H9 (cell line): ENCODE data around the gene ANK2. TPM values are rescaled to one million over a fixed set of nuclear protein-coding genes. Genes with fewer than 3 reads are reported as not detected.

Experiments used
- DNase-seq: peaks from one replicate; pipeline ENCODE4 v3.0.0-alpha.2; 2017
- H2AFZ ChIP-seq: one replicate; pipeline ENCODE4 v1.6.1; 2013; ENCODE audit warnings: mild to moderate bottlenecking, low read length, control low read depth, moderate library complexity
- H2AK5ac ChIP-seq: 2 replicates; pipeline ENCODE4 v1.6.1; 2013; ENCODE audit warnings: low read length, control low read depth, mixed read lengths; ENCODE audit not compliant: insufficient read length
- H2BK120ac ChIP-seq: one replicate; pipeline ENCODE4 v1.6.1; 2013; ENCODE audit warnings: low read depth, mild to moderate bottlenecking, low read length, control low read depth, inconsistent platforms; ENCODE audit not compliant: poor library complexity, severe bottlenecking
- H2BK12ac ChIP-seq: 2 replicates; pipeline ENCODE4 v1.6.1; 2013; ENCODE audit warnings: low read length, control low read depth, mixed read lengths, low read depth; ENCODE audit not compliant: insufficient read length
- H2BK15ac ChIP-seq: 2 replicates; pipeline ENCODE4 v1.6.1; 2013; ENCODE audit warnings: low read depth, low read length, control low read depth
- H2BK20ac ChIP-seq: one replicate; pipeline ENCODE4 v1.6.1; 2013; ENCODE audit warnings: low read depth, mild to moderate bottlenecking, low read length, control low read depth, inconsistent platforms; ENCODE audit not compliant: poor library complexity, severe bottlenecking
- H2BK5ac ChIP-seq: 2 replicates; pipeline ENCODE4 v1.6.1; 2013; ENCODE audit warnings: low read length, control low read depth, mixed read lengths; ENCODE audit not compliant: insufficient read length
- H3K14ac ChIP-seq: 2 replicates; pipeline ENCODE4 v1.6.1; 2013; ENCODE audit warnings: low read length, control low read depth; ENCODE audit not compliant: insufficient read depth
- H3K18ac ChIP-seq: 2 replicates; pipeline ENCODE4 v1.6.1; 2013; ENCODE audit warnings: low read depth, mild to moderate bottlenecking, mixed read lengths, low read length, control low read depth; ENCODE audit not compliant: insufficient read length
- H3K23ac ChIP-seq: 2 replicates; pipeline ENCODE4 v1.6.1; 2013; ENCODE audit warnings: low read length, control low read depth, mixed read lengths, low read depth; ENCODE audit not compliant: insufficient read length
- H3K23me2 ChIP-seq: 2 replicates; pipeline ENCODE4 v1.6.1; 2013; ENCODE audit warnings: low read depth, mild to moderate bottlenecking, mixed read lengths, low read length, control low read depth; ENCODE audit not compliant: insufficient read length, poor library complexity, severe bottlenecking
- H3K27ac ChIP-seq: 2 replicates; pipeline ENCODE4 v1.5.1; 2013; ENCODE audit warnings: low read length, control low read depth, mixed read lengths, low read depth; ENCODE audit not compliant: insufficient read length
- H3K27me3 ChIP-seq: 2 replicates; pipeline ENCODE4 v1.6.1; 2013; ENCODE audit warnings: low read length, control low read depth, inconsistent platforms; ENCODE audit not compliant: insufficient read depth
- H3K4ac ChIP-seq: 2 replicates; pipeline ENCODE4 v1.6.1; 2013; ENCODE audit warnings: low read depth, mild to moderate bottlenecking, control low read depth, inconsistent platforms, low read length, moderate library complexity
- H3K4me1 ChIP-seq: 2 replicates; pipeline ENCODE4 v1.6.1; 2013; ENCODE audit warnings: low read length, control low read depth, inconsistent platforms; ENCODE audit not compliant: insufficient read depth
- H3K4me2 ChIP-seq: 2 replicates; pipeline ENCODE4 v1.6.1; 2013; ENCODE audit warnings: low read length, control low read depth, mixed read lengths; ENCODE audit not compliant: insufficient read length, insufficient read depth
- H3K56ac ChIP-seq: 2 replicates; pipeline ENCODE4 v1.6.1; 2013; ENCODE audit warnings: low read depth, mild to moderate bottlenecking, mixed read lengths, low read length, control low read depth; ENCODE audit not compliant: insufficient read length
- H3K79me1 ChIP-seq: 2 replicates; pipeline ENCODE4 v1.6.1; 2013; ENCODE audit warnings: low read depth, mild to moderate bottlenecking, moderate library complexity, low read length, control low read depth, inconsistent platforms; ENCODE audit not compliant: insufficient read depth, poor library complexity, severe bottlenecking
- H3K79me2 ChIP-seq: 2 replicates; pipeline ENCODE4 v1.6.1; 2013; ENCODE audit warnings: low read length, control low read depth, inconsistent platforms; ENCODE audit not compliant: insufficient read depth
- H3K9ac ChIP-seq: 2 replicates; pipeline ENCODE4 v1.6.1; 2013; ENCODE audit warnings: low read length, control low read depth, mixed read lengths; ENCODE audit not compliant: insufficient read length; ENCODE audit errors: extremely low read depth
- H3K9me3 ChIP-seq: one replicate; pipeline ENCODE4 v1.6.1; 2013; ENCODE audit warnings: low read depth, low read length, inconsistent platforms; ENCODE audit not compliant: control insufficient read depth
- H3T11ph ChIP-seq: one replicate; pipeline ENCODE4 v1.6.1; 2013; ENCODE audit warnings: mild to moderate bottlenecking, low read length, control low read depth, inconsistent platforms
- H4K20me1 ChIP-seq: one replicate; pipeline ENCODE4 v1.6.1; 2013; ENCODE audit not compliant: control insufficient read depth, insufficient read length, insufficient read depth
- H4K5ac ChIP-seq: 2 replicates; pipeline ENCODE4 v1.6.1; 2013; ENCODE audit warnings: low read depth, mild to moderate bottlenecking, mixed read lengths, low read length, control low read depth; ENCODE audit not compliant: insufficient read length
- H4K8ac ChIP-seq: replicated peaks from 2 replicates; pipeline ENCODE4 v1.6.1; 2013; ENCODE audit warnings: low read length, control low read depth, mixed read lengths, low read depth; ENCODE audit not compliant: insufficient read length
- H4K91ac ChIP-seq: 2 replicates; pipeline ENCODE4 v1.6.1; 2013; ENCODE audit warnings: low read depth, mild to moderate bottlenecking, moderate library complexity, mixed read lengths, low read length, control low read depth; ENCODE audit not compliant: insufficient read length
- H3K27ac Mint-ChIP-seq, 3 experiments: 2 replicates in 2 of 3; 3 replicates in 1 of 3; pipeline ENCODE4 v1.8.0; 2020 to 2021; ENCODE audit warnings: mixed read lengths in 3 of 3, mild to moderate bottlenecking in 1 of 3, moderate library complexity in 1 of 3
- H3K27me3 Mint-ChIP-seq: 2 replicates; pipeline ENCODE4 v1.8.0; 2021; ENCODE audit warnings: low read depth, mild to moderate bottlenecking, moderate library complexity, mixed read lengths
- H3K36me3 Mint-ChIP-seq, 3 experiments: 2 replicates in 2 of 3; 3 replicates in 1 of 3; pipeline ENCODE4 v1.8.0; 2020 to 2021; ENCODE audit warnings: low read depth in 3 of 3, mixed read lengths in 3 of 3; ENCODE audit not compliant: insufficient read depth in 1 of 3
- H3K4me1 Mint-ChIP-seq, 2 experiments: 2 replicates each; pipeline ENCODE4 v1.8.0; 2020; ENCODE audit warnings: mixed read lengths in 2 of 2
- H3K4me3 Mint-ChIP-seq, 2 experiments: 2 replicates in 1 of 2; 3 replicates in 1 of 2; pipeline ENCODE4 v1.8.0; 2020 to 2021; ENCODE audit warnings: mild to moderate bottlenecking in 2 of 2, mixed read lengths in 2 of 2, moderate library complexity in 1 of 2
- H3K9me3 Mint-ChIP-seq, 2 experiments: 2 replicates in 1 of 2; 3 replicates in 1 of 2; pipeline ENCODE4 v1.8.0; 2020; ENCODE audit warnings: mild to moderate bottlenecking in 2 of 2, mixed read lengths in 2 of 2, moderate library complexity in 1 of 2
- WGBS: extraction: QIAGEN DNeasy Blood & Tissue Kit; methylation state at CpG from one replicate; pipeline ENCODE4 v1.1.7; 2013; ENCODE audit warnings: missing lambda C conversion rate, low lambda C conversion rate, mixed read lengths; ENCODE audit not compliant: insufficient read length; ENCODE audit errors: extremely low coverage; 5-methylcytosine and 5-hydroxymethylcytosine counted together
- total RNA-seq: library from RNA; stranded (reverse); gene quantifications from 2 replicates; pipeline ENCODE4 v1.2.1, GENCODE V29; 2021
- TF ChIP-seq, protein P1 (sequence below): fragments of 200-600 bp; sonication (generic); conservative IDR thresholded peaks from 3 replicates; pipeline ENCODE4 v1.8.0; 2021; ENCODE audit warnings: antibody characterized with exemption, mild to moderate bottlenecking

The ANK2 gene
- total RNA-seq, 1 experiment from 2014 or later, result 36.8 TPM

- Histone ChIP-seq H2BK12ac (no peak overlapping the region), H3K23ac (no peak overlapping the region), H2BK120ac (no peak overlapping the region), H3K79me1 (no peaks in the 10 kb centered on the region), H4K8ac (no peak overlapping the region), H3K4me1 (no peaks in the 10 kb centered on the region), H3K9me3 (peaks cover 5% of the 10 kb centered on the region), H4K20me1 (no peaks in the 10 kb centered on the region), H3K9ac (no peak overlapping the region), H3K18ac (no peak overlapping the region), H3K4me2 (no peak overlapping the region), H3K79me2 (no peaks in the 10 kb centered on the region), H3K56ac (no peak overlapping the region), H2AFZ (no peak overlapping the region), H2BK5ac (no peak overlapping the region), H4K91ac (no peak overlapping the region), H3K23me2 (no peaks in the 10 kb centered on the region), H4K5ac (no peak overlapping the region), H3K4ac (no peak overlapping the region), H3K27me3 (no peaks in the 10 kb centered on the region), H2AK5ac (no peak overlapping the region), H3T11ph (no peak overlapping the region), H3K27ac (no peak overlapping the region), H3K14ac (no peak overlapping the region), H2BK20ac (no peak overlapping the region), H2BK15ac (no peak overlapping the region)
- H3K9me3 Mint-ChIP-seq, result peaks cover 8 to 12% of the 10 kb centered on the region in 2 experiments
- H3K27me3 Mint-ChIP-seq, result no peaks in the 10 kb centered on the region
- H3K4me1 Mint-ChIP-seq, result peaks cover 22 to 33% of the 10 kb centered on the region in 2 experiments
- no peak overlapping the region for H3K27ac Mint-ChIP-seq
- WGBS, result no CpG with 5 or more reads among the region's 5 CpGs
- H3K36me3 Mint-ChIP-seq, result peaks cover 8 to 50% (median 25%) of the 10 kb centered on the region in 3 experiments
- DNase-seq, result no peak
- no peak overlapping the region for H3K4me3 Mint-ChIP-seq
- TF ChIP-seq, protein P1, sequence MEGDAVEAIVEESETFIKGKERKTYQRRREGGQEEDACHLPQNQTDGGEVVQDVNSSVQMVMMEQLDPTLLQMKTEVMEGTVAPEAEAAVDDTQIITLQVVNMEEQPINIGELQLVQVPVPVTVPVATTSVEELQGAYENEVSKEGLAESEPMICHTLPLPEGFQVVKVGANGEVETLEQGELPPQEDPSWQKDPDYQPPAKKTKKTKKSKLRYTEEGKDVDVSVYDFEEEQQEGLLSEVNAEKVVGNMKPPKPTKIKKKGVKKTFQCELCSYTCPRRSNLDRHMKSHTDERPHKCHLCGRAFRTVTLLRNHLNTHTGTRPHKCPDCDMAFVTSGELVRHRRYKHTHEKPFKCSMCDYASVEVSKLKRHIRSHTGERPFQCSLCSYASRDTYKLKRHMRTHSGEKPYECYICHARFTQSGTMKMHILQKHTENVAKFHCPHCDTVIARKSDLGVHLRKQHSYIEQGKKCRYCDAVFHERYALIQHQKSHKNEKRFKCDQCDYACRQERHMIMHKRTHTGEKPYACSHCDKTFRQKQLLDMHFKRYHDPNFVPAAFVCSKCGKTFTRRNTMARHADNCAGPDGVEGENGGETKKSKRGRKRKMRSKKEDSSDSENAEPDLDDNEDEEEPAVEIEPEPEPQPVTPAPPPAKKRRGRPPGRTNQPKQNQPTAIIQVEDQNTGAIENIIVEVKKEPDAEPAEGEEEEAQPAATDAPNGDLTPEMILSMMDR, result no peak
Observed at GRCh38 chr4:113384600-113384999, 335.1 kb downstream of the ANK2 start.
